GM19397 (cell line): ENCODE data around the gene STX18.

Experiments used
- ATAC-seq: cut with Tn5 transposase; IDR thresholded peaks from one replicate; pipeline ENCODE4 v1.9.1; 2021; ENCODE audit warnings: mild to moderate bottlenecking, moderate library complexity; ENCODE audit not compliant: unreplicated experiment

The STX18 gene

GRCh38 chr4:4386296-4386735 is 155.5 kb downstream of the STX18 start:
- no peak for ATAC-seq

GRCh38 chr4:4385729-4386295 is 156.0 kb downstream of the STX18 start:
- no peak for ATAC-seq

- ATAC-seq, result no peak
Observed at GRCh38 chr4:4384837-4385236, 157.0 kb downstream of the STX18 start.

DNA sequence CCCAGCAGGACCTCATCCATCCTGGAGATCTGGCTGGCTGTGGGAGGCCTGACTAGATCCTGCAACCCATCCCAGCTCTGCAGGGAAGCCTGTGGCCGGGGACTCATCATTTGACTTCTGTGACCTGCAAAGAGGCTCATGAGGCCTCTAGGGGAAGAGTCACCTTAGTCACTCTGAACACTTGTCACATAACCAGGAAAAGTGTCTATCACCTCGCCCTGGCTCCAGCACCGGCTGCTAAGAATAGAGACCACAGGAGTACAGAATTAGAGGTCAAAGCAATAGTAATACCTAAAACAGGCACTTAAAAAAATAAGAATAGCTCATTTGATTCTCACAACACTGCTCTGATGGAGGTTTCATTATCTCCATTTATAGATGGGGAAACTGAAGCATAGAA is 158.8 kb downstream of the STX18 start:
- no peak for ATAC-seq

- no peak for ATAC-seq
Observed at GRCh38 chr4:4379540-4380087, 162.2 kb downstream of the STX18 start.

GRCh38 chr4:4377732-4378460 is 164.0 kb downstream of the STX18 start:
- no peak for ATAC-seq

DNA sequence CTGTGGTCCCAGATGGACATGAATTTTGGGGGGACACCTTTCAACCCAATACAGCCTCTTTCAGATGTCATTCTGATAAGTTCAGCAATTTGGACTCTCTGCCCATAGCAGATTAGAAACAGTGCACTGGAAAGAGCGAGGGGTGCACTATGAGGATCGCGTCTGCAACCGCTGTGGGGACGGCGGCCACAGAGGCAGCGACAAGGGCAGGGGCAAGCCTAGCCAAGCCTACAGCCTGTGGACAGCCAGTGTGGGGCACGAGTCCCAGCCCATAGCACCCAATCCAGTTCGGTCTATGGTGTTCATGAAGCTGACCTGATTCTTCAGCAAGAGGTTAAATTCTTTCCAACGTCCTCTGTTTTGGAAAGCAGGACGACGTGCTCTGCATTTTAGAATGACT is 164.7 kb downstream of the STX18 start:
- no peak for ATAC-seq

- no peak for ATAC-seq
Observed at GRCh38 chr4:4376074-4376473, 165.8 kb downstream of the STX18 start.

DNA sequence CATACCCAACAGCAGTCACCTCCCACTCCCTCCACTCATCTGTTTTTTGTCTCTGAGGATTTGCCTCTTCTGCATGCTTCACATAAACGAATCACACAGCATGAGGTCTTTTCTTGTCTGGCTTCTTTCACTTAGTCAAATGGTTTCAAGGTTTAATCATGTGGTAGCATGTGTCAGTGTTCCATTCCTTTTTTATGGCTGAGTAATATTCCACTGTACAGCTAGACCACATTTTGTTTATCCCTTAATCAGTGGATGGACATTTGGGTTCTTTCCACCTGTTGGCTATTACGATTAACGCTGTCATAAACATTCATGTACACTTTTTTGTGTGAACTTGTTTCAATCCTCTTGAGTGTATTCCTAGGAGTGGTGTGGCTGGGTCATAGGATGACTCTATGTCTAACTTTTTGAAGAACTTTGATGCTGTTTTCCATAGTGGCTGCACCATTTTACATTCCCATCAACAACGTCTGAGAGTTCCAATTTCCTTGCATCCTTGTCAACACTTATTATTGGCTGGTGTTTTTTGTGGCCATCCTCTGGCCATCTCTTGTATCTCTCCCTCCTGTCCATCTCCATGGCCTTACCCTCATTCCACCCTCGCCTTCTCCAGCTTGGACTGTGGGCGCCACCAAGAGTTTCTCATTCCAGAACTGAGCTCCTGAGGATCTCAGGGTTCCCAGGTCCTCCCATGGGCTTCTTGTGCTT is 167.3 kb downstream of the STX18 start:
- no peak for ATAC-seq
